GM21723 (cell line): Measurements from ENCODE around the gene VSIG8.

ENCODE experiments used
- ATAC-seq: cut with Tn5 transposase; IDR thresholded peaks from one replicate; pipeline ENCODE4 v1.9.1; 2021; ENCODE audit warnings: mild to moderate bottlenecking, moderate library complexity; ENCODE audit not compliant: unreplicated experiment

VSIG8 gene

GRCh38 chr1:159884296-159884695 lies 21.8 kb upstream of the VSIG8 start:
- no peak for ATAC-seq

- no peak for ATAC-seq
Measured at GRCh38 chr1:159883134-159883533, 20.7 kb upstream of the VSIG8 start.

- ATAC-seq = no peak
Measured at GRCh38 chr1:159882527-159882862, 20.0 kb upstream of the VSIG8 start.

DNA sequence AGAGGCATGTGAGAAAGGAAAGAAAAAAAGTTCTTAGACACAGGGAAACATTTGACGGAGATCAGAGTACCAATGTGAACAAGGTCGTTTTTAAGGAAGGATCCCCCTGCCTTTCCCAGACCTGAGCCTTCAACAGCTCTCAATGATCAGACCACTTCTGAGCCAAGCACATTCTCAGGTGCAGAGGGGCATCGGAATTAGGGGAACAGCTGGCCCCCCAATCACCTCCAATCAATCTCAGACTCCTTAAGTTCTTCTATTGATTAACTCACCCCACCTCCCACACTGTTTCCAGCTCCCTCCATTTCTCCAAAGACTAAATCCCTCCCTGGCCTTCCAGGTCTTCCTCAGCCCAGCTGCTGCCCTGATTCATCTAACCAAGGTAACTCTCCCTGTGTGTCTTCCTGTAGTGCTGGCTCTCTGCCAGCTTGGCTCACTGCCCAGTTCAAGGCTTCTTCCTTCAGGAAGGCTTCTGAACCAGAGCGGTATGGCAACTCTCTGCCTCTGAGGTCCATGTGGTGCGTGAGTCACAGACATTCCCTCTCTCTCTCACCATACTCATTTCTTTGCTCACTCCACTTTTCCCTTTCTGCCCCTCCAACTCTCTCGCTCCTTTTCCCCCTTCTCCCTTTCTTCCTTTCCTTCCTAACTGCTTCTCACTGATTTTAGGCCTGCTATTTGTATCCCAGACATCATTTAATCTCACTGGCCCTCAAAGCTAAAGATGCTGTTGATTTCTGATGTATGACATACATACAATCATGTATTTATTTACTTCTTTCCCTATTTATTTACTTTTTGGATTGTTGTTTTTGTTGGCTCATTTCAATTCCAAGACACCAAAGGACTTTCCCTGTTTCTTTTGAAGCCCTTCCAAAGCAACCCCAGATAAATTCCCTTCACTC lies 19.4 kb upstream of the VSIG8 start:
- no peak for ATAC-seq

DNA sequence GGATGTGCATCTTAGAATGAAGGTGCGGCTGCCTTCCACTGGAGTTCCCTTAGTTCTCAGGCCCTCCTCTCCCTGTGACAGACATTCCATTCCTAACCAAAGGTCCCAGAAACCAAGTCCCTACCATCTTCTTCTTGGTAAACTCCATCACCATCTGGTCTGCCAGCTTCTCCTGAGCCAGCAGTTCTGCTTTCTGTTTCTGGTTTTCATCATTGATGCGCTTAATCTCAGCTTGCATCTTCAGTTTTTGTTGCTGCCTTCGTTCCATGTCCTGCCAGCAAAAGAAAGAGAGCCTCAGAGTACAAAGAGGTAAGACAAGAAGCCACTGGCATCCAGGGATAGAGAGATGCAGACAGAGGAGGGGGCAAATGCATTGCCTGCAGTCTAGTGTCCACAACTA lies 18.0 kb upstream of the VSIG8 start:
- ATAC-seq = no peak

- no peak for ATAC-seq
Measured at GRCh38 chr1:159879977-159880376, 17.5 kb upstream of the VSIG8 start.

GRCh38 chr1:159879136-159879535 lies 16.7 kb upstream of the VSIG8 start:
- ATAC-seq = no peak

GRCh38 chr1:159877695-159878444 lies 15.4 kb upstream of the VSIG8 start:
- no peak for ATAC-seq

DNA sequence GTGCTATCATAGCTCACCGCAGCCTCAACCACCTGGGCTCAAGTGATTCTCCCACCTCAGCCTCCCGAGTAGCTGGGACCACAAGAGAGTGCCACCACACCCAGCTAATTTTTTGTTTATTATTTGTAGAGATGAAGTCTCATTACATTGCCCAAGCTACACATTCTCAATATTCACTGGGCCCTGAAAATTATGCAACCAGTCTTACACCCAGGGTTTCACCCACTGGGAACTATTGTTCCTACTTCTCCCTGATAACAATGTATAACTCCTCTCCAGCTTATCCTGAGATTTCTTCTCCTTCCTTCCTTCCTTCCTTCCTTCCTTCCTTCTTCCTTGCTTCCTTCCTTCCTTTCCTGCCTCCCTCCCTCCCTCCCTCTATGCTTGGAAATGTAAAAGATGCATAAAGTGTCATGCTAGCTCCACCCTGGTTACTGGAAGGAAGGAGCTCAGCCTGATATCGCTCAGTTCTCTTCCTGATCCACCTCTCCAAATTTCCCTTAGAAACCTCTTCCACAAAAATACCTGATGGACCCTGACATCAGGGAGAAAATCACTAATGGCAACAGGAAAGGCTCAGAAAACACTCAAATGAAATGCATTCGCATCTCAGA lies 11.2 kb upstream of the VSIG8 start:
- ATAC-seq = no peak

GRCh38 chr1:159872891-159873290 lies 10.4 kb upstream of the VSIG8 start:
- no peak for ATAC-seq

DNA sequence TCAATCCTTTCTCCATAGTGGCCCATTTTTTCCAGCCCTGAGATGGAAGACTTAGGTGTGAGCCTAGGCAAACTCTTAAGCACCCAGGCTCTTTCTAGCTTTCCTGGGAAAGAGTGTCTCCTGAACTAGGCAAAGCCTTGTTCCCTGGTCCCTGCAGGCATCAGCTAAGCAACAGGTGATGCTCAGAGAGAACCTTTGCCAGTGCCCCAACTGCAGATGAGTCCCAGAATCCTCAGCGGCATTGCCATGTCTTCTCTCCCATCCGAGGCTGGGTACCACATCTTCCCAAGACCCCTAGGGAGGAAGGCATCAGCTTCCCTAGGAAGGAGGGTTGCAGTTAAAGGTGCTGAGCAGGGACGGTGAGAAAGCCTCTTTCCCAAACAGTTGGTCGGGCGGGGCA lies 8.2 kb upstream of the VSIG8 start:
- ATAC-seq = no peak

- ATAC-seq = no peak
Measured at GRCh38 chr1:159869607-159870006, 7.2 kb upstream of the VSIG8 start.

DNA sequence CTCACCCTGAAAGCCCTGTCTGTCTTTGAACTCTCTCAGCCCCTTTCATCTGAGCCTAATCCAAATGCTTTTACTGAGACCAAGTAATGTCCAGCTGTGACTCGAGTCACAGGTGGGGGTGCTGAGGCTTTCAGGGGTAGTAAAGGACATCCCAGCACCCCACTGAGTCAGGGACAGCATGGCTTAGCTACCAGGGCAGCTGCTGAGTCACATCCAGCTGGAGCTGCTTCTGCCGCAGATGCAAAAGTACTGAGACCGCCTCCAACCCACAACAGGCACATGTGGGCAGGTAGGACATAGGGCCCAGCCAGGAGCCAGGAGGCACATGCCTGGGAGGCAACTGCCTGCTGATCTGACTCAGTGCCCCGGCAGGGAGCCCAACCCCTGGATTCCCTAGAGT lies 6.7 kb upstream of the VSIG8 start:
- ATAC-seq = no peak

DNA sequence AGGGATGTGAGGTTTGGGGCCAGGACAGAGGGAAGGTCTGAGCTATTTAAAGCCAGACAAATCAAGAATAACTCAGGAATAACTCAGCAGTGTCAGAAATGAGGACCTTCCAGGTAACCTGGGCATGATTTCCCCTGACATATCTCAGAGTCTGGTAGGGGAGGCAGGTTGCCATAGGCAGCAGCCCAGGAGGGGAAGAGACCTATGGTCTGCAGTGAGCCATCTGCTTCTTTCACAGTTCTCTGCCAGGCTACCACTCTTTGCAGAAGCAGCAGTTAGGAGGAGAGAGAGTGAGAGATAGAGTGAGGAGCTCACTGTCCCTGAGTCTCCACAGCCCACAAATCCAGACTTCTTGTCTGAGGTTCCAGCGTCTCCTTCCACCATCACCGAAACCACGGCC lies 6.3 kb upstream of the VSIG8 start:
- no peak for ATAC-seq

DNA sequence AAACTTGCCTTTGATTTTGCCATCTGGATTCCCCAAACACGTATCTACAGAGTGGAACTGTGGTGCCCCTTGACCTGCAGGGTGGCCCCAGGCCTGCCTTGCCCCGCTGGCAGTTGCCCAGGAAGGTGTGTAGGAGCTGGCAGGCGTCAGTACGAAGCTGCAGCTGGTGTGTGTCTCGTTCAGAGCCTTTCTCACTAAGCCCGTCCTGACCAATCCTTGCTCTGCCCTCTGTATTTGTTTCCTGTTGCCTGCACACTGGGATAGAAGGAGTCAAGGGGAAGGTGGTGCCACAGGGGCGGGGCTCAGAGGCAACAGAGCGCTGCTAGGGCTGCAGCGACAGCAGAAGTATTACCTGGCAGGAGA lies 5.2 kb upstream of the VSIG8 start:
- no peak for ATAC-seq

GRCh38 chr1:159866905-159867663 lies 4.6 kb upstream of the VSIG8 start:
- no peak for ATAC-seq

DNA sequence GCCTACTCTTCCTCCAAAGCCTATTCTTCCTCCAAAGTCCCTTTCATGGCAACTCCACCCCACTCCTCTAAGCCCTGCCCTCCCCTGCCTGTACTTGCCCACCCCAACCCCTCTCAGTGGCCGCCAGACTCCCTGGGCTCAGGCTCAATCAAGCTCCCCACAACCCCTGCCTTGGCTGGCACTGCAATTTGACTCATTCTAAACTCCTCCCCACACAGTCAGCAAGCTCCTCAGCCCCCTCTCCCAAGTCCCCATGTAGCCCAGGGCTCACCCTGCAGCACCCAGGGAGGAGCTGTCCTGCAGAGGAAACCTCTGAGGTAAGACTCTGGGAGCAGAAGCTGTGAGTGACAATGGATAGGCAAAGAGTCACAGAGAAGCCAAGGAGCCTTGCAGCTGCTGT lies 3.6 kb upstream of the VSIG8 start:
- ATAC-seq = no peak

DNA sequence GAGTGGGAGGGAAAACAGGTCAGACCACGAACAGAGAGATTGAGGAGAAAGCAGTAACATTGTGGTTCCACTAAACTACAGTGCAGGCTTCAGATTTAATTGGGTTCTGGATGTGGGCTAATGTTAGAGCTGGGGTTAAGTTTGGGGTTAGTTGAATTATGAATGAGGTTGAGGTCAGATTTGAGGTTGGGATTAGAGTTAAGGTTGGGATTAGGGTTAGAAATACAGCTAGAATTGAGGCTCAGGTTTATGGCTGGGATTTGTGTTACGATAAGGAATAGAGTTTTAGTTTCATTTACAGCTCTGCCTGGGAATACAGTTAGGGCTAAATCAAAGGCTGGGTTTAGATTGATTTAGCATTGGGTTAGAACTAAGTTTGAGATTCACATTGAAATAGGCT lies 1.8 kb upstream of the VSIG8 start:
- no peak for ATAC-seq

DNA sequence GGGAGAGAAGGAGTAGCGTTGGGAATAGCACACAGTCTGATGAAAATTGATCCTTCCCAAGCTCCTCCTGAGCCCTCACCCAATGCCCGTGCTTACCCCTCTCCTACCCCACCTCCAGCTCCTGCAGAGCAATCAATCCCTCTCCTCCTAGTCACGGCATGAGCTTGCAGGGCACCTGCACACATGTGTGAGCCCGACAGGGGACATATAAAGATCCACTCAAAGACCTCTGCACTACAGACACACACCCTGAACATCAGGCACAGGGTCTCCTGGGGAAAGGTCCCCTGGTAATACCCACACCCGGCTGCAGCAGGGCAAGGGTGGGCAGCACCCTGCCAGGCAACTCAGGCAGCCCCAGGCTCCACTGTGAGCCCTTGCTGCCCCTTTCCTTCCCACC lies 426 bp downstream of the VSIG8 start:
- ATAC-seq = no peak

DNA sequence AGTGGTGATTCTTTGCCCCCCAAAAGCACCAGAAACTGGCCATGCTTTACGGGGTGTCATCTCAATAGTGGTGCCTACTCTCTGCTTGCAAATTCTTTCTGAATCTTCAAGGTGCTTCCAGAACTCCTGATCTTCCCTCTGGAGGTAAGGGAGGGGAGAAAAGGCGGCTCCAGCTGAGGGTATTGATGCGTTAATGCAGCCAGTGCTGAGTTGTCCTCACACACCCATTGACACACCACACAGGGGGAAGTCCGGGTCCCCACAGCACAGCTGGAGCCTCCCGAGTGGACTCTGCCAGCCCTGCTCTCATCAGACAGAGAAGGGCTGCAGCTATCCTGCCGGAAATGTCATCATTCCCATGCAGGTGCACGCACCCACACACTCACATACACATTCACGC lies 1.2 kb downstream of the VSIG8 start:
- no peak for ATAC-seq

DNA sequence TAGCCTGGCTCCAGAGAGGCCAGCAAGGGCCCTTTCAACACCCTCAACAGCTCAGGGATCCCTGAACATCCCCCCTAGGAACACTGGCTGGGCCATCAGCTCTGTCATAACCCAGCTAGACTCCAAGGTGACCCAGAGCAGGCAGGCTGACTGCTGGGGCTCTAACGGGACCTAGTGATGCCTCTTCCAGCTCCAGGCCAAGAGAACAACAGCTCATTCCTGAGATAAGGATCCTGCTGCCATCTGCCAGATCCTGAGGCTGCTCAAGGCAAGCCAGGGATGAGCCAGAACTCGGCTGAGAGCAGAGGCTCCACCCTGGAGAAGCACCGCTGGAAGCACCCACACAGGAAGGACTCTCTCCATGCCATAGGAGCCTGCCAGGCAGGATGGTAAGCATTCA lies 2.0 kb downstream of the VSIG8 start:
- ATAC-seq = no peak
